Activated naive CD4-positive, alpha-beta T cell treated with anti-CD3 and anti-CD28 coated beads for 36 hours (primary cell): ENCODE results near the gene EGFL7. TPM values are rescaled to one million over a fixed set of nuclear protein-coding genes. Genes with fewer than 3 reads are reported as not detected.
A peak's percentile ranks its signal among the peaks of the same experiment; 100 is the strongest.
"Not testable (repeated sequence)": the region's sequence is repeated elsewhere in the genome, so short reads cannot be mapped to it uniquely, and the experiment has no call there.

Experiments
- CTCF ChIA-PET: fragments of 350-600 bp; sonication (Branson Sonifier 250); formaldehyde crosslinking; loops from one replicate; lab custom pipeline; 2021; ENCODE audit warnings: antibody characterized with exemption; lab: Charles Lee
- DNase-seq: peaks from one replicate; pipeline ENCODE4 v3.0.0-alpha.2; 2020
- H3K27ac Mint-ChIP-seq: one replicate; pipeline ENCODE4 v1.8.0; 2021; ENCODE audit warnings: mild to moderate bottlenecking, mixed read lengths
- H3K27me3 Mint-ChIP-seq: one replicate; pipeline ENCODE4 v1.8.0; 2021; ENCODE audit warnings: low read depth, mixed read lengths
- H3K36me3 Mint-ChIP-seq: one replicate; pipeline ENCODE4 v1.8.0; 2021; ENCODE audit warnings: low read depth, mixed read lengths
- H3K4me1 Mint-ChIP-seq: one replicate; pipeline ENCODE4 v1.8.0; 2021; ENCODE audit warnings: low read depth, mixed read lengths
- H3K4me3 Mint-ChIP-seq: one replicate; pipeline ENCODE4 v1.8.0; 2021; ENCODE audit warnings: mild to moderate bottlenecking, moderate library complexity, mixed read lengths
- H3K9me3 Mint-ChIP-seq: one replicate; pipeline ENCODE4 v1.8.0; 2021; ENCODE audit warnings: mixed read lengths
- intact Hi-C: fragments of 100-400 bp; cut with micrococcal nuclease; formaldehyde crosslinking; loops from one replicate; pipeline ENCODE4 v1.15.1; 2023
- total RNA-seq, 2 experiments: library from RNA; stranded (reverse); gene quantifications; one replicate each; pipeline ENCODE4 v1.2.3, GENCODE V29; 2021

Gene EGFL7
- total RNA-seq, 2 experiments from 2014 or later = 0.25 to 0.52 TPM

DNA sequence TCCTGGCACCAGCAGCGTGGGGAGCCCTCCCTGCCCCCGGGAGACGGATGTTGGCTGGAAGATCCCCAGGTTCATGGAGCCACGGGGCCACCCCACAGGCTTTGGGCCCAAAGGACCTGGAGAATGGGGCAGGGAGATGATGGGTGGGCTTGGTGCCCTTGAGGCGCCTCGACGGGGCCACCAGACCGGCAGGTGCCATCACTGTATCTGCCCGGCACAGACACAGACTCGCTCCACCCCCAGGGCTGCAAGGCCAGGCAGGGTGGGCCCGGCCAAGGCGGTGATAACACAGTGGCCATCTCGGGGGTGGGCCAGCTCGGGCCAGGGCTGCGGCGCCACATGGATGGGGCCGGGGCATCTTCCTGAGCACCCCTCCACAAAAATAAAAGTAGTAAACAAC lies 35.0 kb upstream of the EGFL7 start:
- H3K4me1 Mint-ChIP-seq = no peaks in the 10 kb centered on the region
- intact Hi-C loops = no loop called here
- peaks cover 7% of the 10 kb centered on the region for H3K27me3 Mint-ChIP-seq
- H3K4me3 Mint-ChIP-seq = no peak overlapping the region
- CTCF ChIA-PET = interaction anchor here (8.2 kb wide), 1 partner anchor 140 kb away, joined by 88 read pairs; no protein-coding TSS in a partner anchor
- H3K36me3 Mint-ChIP-seq = no peaks in the 10 kb centered on the region
- H3K9me3 Mint-ChIP-seq = no peaks in the 10 kb centered on the region
- H3K27ac Mint-ChIP-seq = no peak overlapping the region
- no peak for DNase-seq

DNA sequence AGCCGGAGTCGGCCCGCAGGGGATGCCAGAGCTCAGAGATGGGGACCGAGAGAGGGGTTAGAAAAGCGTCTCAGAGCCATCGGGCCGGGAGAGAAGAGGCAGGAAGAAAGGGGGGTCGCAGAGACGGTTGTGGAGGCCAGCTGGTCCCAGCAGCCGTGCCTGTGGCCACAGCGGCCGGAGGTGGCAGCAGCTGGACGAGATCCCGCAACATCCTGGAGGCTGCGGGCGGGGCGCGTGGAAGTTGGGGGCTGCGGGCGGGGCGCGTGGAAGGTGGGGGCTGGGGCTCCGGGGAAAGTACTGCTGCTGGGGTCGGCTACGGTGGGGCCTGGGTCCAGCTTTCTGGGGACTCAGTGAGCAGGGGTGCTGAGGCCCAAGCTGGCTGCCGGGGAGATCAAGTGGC lies 34.4 kb upstream of the EGFL7 start:
- Mint-ChIP-seq H3K4me3 (no peak overlapping the region), H3K9me3 (no peaks in the 10 kb centered on the region), H3K27me3 (peaks cover 7% of the 10 kb centered on the region), H3K36me3 (no peaks in the 10 kb centered on the region), H3K27ac (no peak overlapping the region), H3K4me1 (no peaks in the 10 kb centered on the region)
- DNase-seq = no peak
- CTCF ChIA-PET = interaction anchor here (8.2 kb wide), 1 partner anchor 141 kb away, joined by 88 read pairs; no protein-coding TSS in a partner anchor
- intact Hi-C loops = no loop called here

DNA sequence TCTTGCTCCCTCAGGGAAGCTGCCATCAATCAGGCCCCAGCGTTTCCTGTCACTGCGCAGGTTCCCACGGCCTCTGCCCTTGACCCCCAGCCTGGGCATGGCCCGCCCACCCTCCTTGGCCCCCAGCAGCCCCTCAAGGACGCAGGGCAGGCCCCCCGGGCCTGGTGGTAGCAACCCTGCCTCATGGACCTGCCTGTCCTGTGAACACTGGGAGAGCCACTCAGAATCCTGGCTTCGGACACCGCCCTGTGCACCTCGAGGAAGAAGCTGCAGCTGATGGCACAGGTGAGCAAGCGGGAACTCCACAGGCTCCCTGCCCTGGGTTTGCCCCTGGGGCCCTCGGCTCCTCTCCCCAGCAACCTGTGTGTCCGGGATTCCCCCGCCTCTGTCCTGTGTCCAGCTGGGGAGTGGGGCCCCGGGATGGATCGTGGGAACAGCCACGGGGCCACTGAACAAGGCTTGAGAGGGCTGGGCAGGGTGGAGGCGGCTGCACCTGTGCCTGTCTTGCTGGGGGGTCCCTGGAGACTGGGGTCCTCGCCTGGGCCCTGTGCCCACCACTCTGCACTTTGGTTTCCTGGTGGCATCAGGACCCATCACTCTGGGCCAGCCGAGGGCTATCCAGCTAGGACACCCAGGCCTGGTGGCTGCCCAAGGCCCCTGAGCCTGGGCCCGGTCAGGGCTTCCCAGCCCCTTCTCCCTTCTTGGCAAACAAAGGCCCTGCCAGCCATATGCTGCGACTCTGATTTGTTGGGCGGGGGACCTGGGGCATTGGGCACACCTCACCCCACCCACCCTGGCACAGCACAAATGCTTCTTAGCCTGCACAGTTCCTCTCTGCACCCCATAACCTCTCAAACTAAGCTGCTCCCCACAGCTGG lies 33.5 kb upstream of the EGFL7 start:
- DNase-seq = no peak
- no peaks in the 10 kb centered on the region for H3K9me3 Mint-ChIP-seq
- no peaks in the 10 kb centered on the region for H3K36me3 Mint-ChIP-seq
- no peak overlapping the region for H3K4me3 Mint-ChIP-seq
- intact Hi-C loops = no loop called here
- peaks cover 7% of the 10 kb centered on the region for H3K27me3 Mint-ChIP-seq
- CTCF ChIA-PET = interaction anchor here (1.1 to 8.2 kb wide), 2 partner anchors 142 to 223 kb away, joined by 4 to 88 read pairs; no protein-coding TSS in a partner anchor
- no peaks in the 10 kb centered on the region for H3K4me1 Mint-ChIP-seq
- no peak overlapping the region for H3K27ac Mint-ChIP-seq

DNA sequence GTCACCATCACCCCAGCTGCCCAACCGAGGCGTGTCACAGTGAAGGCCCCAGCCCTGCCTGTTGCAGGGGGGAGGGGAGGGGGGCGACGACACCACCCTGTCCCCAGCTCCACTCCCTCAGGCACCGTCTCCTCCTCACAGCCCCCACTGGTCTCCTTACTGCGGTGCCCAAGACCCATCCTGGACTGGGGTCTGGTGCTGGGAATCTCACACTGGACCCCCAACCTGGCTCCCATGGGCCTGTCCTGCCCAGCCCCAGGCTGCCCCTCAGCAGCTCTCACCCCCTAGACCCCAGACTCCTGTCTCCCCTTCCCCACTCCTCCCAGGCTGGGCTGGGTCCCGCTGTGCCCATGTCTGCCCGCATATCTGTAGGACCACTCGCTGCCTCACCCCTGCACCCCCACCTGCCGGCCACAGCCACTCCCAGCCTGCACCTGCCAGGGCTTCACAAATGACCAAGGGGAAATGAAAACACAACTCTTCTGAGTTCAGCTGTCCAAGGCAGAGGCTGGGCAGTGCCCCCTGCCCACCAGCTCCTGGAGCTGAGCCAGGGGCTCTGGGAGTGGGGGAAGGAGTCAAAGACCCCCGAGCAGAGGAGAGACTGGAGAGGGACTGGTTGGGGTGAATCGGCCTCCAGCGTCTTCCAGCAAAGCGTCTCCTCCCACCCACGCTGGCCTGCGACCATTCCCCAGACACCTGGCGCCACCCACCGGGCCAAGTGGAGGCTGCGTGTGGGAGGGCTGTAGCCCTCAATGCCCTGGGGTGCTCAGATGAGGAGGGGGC lies 32.6 kb upstream of the EGFL7 start:
- no peaks in the 10 kb centered on the region for H3K4me1 Mint-ChIP-seq
- DNase-seq = peak; percentile 81
- H3K4me3 Mint-ChIP-seq = no peak overlapping the region
- intact Hi-C loops = loop anchor here (1.0 to 5.0 kb wide), 3 partner anchors 77 to 142 kb away; no protein-coding TSS in a partner anchor
- H3K27ac Mint-ChIP-seq = no peak overlapping the region
- H3K36me3 Mint-ChIP-seq = no peaks in the 10 kb centered on the region
- peaks cover 7% of the 10 kb centered on the region for H3K27me3 Mint-ChIP-seq
- CTCF ChIA-PET = interaction anchor here (1.1 to 8.2 kb wide), 2 partner anchors 143 to 224 kb away, joined by 4 to 88 read pairs; no protein-coding TSS in a partner anchor
- no peaks in the 10 kb centered on the region for H3K9me3 Mint-ChIP-seq

DNA sequence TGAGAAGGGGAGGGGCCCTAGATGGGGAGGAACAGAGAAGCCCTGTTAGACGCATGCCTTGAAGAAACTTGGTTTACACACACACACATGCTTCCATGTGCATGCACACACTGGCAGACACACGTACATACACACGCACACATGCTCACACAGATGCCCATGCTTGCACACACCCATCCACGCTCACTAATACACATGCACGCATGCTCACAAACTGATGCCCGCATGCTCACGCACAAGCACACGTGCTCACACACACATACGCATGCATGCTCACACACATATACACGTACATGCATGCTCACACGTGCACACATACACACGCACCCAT lies 32.1 kb upstream of the EGFL7 start:
- Mint-ChIP-seq H3K36me3 (no peaks in the 10 kb centered on the region), H3K4me3 (no peak overlapping the region), H3K9me3 (no peaks in the 10 kb centered on the region), H3K4me1 (no peaks in the 10 kb centered on the region), H3K27me3 (peaks cover 7% of the 10 kb centered on the region), H3K27ac (no peak overlapping the region)
- intact Hi-C loops = loop anchor here (1.0 to 5.0 kb wide), 3 partner anchors 78 to 142 kb away; no protein-coding TSS in a partner anchor
- CTCF ChIA-PET = interaction anchor here (8.2 kb wide), 1 partner anchor 143 kb away, joined by 88 read pairs; no protein-coding TSS in a partner anchor
- DNase-seq = no peak

DNA sequence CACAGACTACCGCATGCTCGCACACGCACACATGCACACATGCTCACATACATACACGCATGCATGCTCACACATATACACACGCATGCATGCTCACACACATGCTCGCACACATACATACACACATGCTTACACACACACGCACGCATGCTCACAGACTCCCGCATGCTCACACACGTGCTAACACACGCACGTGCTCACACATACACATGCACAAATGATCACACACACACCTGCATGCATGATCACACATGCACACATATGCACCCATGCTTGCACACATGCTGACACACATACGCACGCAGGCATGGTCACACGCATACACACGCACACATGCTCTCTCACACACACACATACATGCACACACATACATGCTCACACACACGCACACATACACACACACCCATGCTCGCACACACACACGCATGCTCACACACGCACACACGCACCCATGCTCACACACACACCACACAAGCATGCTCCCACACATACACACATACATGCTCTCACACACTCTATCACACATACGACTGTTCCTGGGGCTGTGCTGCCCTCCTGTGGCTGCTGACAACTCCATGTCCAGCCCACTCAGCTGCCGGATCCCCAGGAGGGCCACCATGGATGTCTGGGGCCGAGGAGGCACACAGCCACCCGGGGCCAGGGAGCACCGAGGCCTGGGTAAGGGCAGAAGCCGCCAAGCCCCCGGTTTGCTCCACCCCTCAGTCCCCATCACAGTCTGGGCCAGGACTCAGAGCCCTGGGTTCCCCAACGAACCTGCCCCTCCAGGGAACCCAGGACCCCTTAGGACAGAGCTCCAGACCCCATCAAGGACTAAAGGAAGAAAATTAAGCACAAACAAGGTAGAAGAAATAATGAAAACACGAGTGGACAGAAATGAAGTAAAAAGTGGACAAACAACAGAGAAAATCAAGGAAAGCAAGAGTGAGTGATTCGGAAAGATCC lies 31.4 kb upstream of the EGFL7 start:
- Mint-ChIP-seq H3K4me1 (no peaks in the 10 kb centered on the region), H3K27ac (no peak overlapping the region), H3K9me3 (no peaks in the 10 kb centered on the region), H3K36me3 (no peaks in the 10 kb centered on the region), H3K27me3 (peaks cover 5% of the 10 kb centered on the region), H3K4me3 (no peak overlapping the region)
- DNase-seq = peak; percentile 82
- CTCF ChIA-PET = interaction anchor here (0.6 to 1.4 kb wide), 5 partner anchors 13 to 212 kb away, joined by 3 to 46 read pairs (median 5); no protein-coding TSS in a partner anchor
- intact Hi-C loops = loop anchor here (1.0 to 5.0 kb wide), 3 partner anchors 79 to 227 kb away; no protein-coding TSS in a partner anchor

DNA sequence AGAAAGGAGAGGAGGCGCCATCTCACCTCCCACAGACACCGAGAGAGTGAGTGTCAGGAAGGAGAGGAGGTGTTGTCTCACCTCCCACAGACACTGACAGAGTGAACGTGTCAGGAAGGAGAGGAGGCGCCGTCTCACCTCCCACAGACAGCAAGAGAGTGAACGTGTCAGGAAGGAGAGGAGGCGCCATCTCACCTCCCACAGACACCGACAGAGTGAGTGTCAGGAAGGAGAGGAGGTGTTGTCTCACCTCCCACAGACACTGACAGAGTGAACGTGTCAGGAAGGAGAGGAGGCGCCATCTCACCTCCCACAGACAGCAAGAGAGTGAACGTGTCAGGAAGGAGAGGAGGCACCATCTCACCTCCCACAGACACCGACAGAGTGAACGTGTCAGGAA lies 30.6 kb upstream of the EGFL7 start:
- not testable (repeated sequence) for H3K4me3 Mint-ChIP-seq, H3K9me3 Mint-ChIP-seq, H3K27ac Mint-ChIP-seq, H3K4me1 Mint-ChIP-seq, H3K36me3 Mint-ChIP-seq, H3K27me3 Mint-ChIP-seq, DNase-seq
- CTCF ChIA-PET = interaction anchor here (0.6 to 1.4 kb wide), 5 partner anchors 12 to 212 kb away, joined by 3 to 46 read pairs (median 5); no protein-coding TSS in a partner anchor
- intact Hi-C loops = loop anchor here (5.0 kb wide), 1 partner anchor 100 kb away; no protein-coding TSS in a partner anchor

DNA sequence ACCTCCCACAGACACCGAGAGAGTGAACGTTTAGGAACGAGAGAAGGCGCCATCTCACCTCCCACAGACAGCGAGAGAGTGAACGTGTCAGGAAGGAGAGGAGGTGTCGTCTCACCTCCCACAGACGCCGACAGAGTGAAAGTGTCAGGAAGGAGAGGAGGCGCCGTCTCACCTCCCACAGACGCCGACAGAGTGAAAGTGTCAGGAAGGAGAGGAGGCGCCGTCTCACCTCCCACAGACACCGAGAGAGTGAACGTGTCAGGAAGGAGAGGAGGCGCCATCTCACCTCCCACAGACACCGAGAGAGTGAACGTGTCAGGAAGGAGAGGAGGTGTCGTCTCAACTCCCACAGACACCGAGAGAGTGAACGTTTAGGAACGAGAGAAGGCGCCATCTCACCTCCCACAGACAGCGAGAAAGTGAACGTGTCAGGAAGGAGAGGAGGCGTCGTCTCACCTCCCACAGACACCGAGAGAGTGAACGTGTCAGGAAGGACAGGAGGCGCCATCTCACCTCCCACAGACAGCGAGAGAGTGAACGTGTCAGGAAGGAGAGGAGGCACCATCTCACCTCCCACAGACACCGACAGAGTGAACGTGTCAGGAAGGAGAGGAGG lies 30.1 kb upstream of the EGFL7 start:
- H3K27me3 Mint-ChIP-seq, H3K4me3 Mint-ChIP-seq, H3K36me3 Mint-ChIP-seq, H3K9me3 Mint-ChIP-seq, H3K27ac Mint-ChIP-seq, DNase-seq, H3K4me1 Mint-ChIP-seq: not testable (repeated sequence)
- intact Hi-C loops = loop anchor here (5.0 kb wide), 1 partner anchor 100 kb away; no protein-coding TSS in a partner anchor
- CTCF ChIA-PET = interaction anchor here (0.6 to 3.0 kb wide), 6 partner anchors 11 to 148 kb away, joined by 3 to 46 read pairs (median 6); no protein-coding TSS in a partner anchor

DNA sequence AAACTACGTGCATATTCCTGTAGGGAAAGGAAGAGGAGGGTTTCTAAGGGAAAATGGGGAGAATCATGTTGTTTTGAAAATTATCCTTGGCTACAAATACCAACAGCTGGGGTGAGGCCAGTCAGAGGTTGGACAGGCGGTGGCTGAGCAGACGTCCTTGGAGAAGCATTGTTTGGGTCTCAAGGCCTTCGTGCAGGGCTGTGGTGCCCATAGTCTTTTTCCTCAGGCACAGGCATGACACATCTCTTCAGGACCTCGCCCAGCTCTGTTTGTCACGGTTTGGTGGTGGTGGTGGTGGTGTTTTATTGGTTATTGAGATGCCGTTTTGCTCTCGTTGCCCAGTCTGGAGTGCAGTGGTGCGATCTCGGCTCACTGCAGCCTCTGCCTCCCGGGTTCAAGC lies 27.8 kb upstream of the EGFL7 start:
- Mint-ChIP-seq H3K36me3 (no peaks in the 10 kb centered on the region), H3K27me3 (peaks cover under 1% of the 10 kb centered on the region), H3K4me3 (no peak overlapping the region), H3K9me3 (no peaks in the 10 kb centered on the region), H3K27ac (no peak overlapping the region), H3K4me1 (no peaks in the 10 kb centered on the region)
- CTCF ChIA-PET = interaction anchor here (1.0 to 3.0 kb wide), 4 partner anchors 8 to 151 kb away, joined by 3 to 19 read pairs (median 6); no protein-coding TSS in a partner anchor
- intact Hi-C loops = loop anchor here (5.0 kb wide), 1 partner anchor 103 kb away; no protein-coding TSS in a partner anchor
- DNase-seq = no peak

DNA sequence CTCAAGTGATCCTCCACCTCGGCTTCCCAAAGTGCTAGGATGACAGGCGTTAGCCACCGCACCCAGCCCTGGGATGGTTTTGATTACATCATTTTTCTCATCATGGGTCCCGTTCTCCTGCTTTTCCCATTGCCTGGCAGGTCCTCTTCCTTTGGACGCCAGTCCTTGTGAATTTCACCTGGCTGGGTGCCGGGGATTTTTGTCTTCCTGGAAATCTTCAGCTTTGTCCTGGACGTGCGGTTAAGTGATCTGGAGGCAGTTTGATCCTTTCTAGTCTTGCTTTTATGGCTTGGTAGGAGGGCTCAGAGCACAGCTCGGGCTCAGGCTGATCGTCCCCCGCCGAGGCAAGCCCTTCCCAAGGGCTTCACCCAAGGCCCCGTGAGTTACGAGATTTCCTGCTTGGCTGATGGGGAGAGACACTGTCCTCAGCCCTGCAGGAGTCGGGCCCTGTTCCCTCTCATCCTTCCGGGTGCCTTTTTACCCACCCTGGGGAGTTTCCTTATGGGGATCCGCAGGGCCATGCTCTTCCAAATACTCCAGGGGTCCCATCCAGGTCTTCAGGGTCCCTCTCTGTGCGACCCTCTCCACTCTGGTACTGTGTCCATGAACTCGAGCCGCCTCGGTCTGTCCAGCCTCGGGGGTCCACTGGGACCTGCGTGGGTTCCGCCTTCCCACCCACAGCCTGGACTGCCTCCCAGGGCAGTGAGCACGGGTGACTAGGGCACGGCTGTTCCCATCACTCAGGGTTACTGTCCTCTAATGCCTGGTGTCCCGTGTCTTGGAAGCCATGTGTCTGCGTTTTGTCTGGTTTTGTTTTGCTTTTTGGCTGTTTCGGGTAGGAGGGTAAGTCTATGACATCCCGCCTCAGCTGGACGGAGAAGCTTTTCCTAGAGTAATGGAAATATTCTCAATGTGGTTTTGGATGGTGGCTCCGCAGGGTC lies 22.3 kb upstream of the EGFL7 start:
- H3K4me1 Mint-ChIP-seq = no peaks in the 10 kb centered on the region
- intact Hi-C loops = no loop called here
- no peak for DNase-seq
- no peak overlapping the region for H3K27ac Mint-ChIP-seq
- no peaks in the 10 kb centered on the region for H3K36me3 Mint-ChIP-seq
- H3K9me3 Mint-ChIP-seq = no peaks in the 10 kb centered on the region
- CTCF ChIA-PET = interaction anchor here (1.2 kb wide), 1 partner anchor 153 kb away, joined by 4 read pairs; no protein-coding TSS in a partner anchor
- H3K4me3 Mint-ChIP-seq = no peak overlapping the region
- H3K27me3 Mint-ChIP-seq = peaks cover 8% of the 10 kb centered on the region
